Transverse colon (tissue), 4 donors: ENCODE data around the gene SPATC1L. TPM values are rescaled to one million over a fixed set of nuclear protein-coding genes. Genes with fewer than 3 reads are reported as not detected.

ENCODE experiments used
- DNase-seq: peaks from one replicate; pipeline ENCODE4 v3.0.0-alpha.2; 2019
- H3K27ac ChIP-seq, 4 donors: fragments of 200-600 bp; sonication (generic); 2 replicates each; pipeline ENCODE4 v1.5.1; 2016 to 2018; ENCODE audit warnings: inconsistent platforms in 4 of 4
- H3K27me3 ChIP-seq: fragments of 200-600 bp; sonication (generic); 2 replicates; pipeline ENCODE4 v1.5.1; 2017; ENCODE audit warnings: inconsistent platforms
- H3K36me3 ChIP-seq, 4 donors: fragments of 200-600 bp; sonication (generic); 2 replicates each; pipeline ENCODE4 v1.5.1; 2017 to 2019; ENCODE audit warnings: inconsistent platforms in 4 of 4
- H3K4me1 ChIP-seq, 4 donors: fragments of 200-600 bp; sonication (generic); 2 replicates each; pipeline ENCODE4 v1.5.1; 2017 to 2020; ENCODE audit warnings: inconsistent platforms in 4 of 4
- H3K4me3 ChIP-seq, 4 donors: fragments of 200-600 bp; sonication (generic); 1 replicate in 1 of 4; 2 replicates in 3 of 4; pipeline versions ENCODE4 v1.5.1 to v1.6.1; 2017 to 2019; ENCODE audit warnings: inconsistent platforms in 4 of 4
- H3K9me3 ChIP-seq, 2 donors: fragments of 200-600 bp; sonication (generic); 2 replicates each; pipeline ENCODE4 v1.5.1; 2017 to 2019; ENCODE audit warnings: inconsistent platforms in 2 of 2
- EP300 ChIP-seq: sonication (generic); formaldehyde crosslinking; IDR thresholded peaks from one replicate; pipeline ENCODE4 v1.6.1; 2017; ENCODE audit warnings: antibody characterized with exemption, low read depth
- POLR2A ChIP-seq: fragments of 450-650 bp; IDR thresholded peaks from one replicate; pipeline ENCODE4 v1.6.1; 2016; ENCODE audit warnings: antibody characterized with exemption, mild to moderate bottlenecking, moderate library complexity
- POLR2AphosphoS5 ChIP-seq, 3 donors: sonication (generic); formaldehyde crosslinking; IDR thresholded peaks; one replicate each; pipeline ENCODE4 v1.6.1; 2016; ENCODE audit warnings: antibody characterized with exemption in 3 of 3
- WGBS, 2 donors: methylation state at CpG; one replicate each; pipeline ENCODE4 v1.1.5; 2018; ENCODE audit warnings: low coverage in 1 of 2; 5-methylcytosine and 5-hydroxymethylcytosine counted together
- in situ Hi-C, 4 donors: fragments of 200-750 bp; cut with MboI; loops; one replicate each; pipeline versions ENCODE4 v1.15.0 to v1.15.1; 2017; ENCODE audit warnings: low sequenced_read_pairs in 3 of 4, low pct_ligation_motif_present in 1 of 4, low pct_unique_long_range_greater_than_20kb in 1 of 4
- intact Hi-C: fragments of 100-400 bp; cut with DNase I; formaldehyde crosslinking; loops from one replicate; pipeline ENCODE4 v1.15.1; 2023; ENCODE audit warnings: low total_unique reads
- total RNA-seq, 4 donors: library from RNA; depleted of rRNA; stranded (reverse); fragments of >200 nt; gene quantifications; one replicate each; pipeline ENCODE4 v1.1.0, GENCODE V29; 2016
- TF ChIP-seq, protein P1 (sequence below), 5 experiments: fragments of 200-600 bp in 3 of 5; fragments of 450-650 bp in 2 of 5; sonication (generic) in 3 of 5; IDR thresholded peaks; 1 replicate in 2 of 5; 2 replicates in 3 of 5; pipeline ENCODE4 v1.5.1; 2016 to 2017; ENCODE audit warnings: antibody characterized with exemption in 5 of 5, inconsistent platforms in 3 of 5, mild to moderate bottlenecking in 2 of 5, moderate library complexity in 1 of 5

Gene SPATC1L
- total RNA-seq, 4 donors from 2014 or later: 1.2 to 11.0 (median 8.5) TPM; not detected in 1

DNA sequence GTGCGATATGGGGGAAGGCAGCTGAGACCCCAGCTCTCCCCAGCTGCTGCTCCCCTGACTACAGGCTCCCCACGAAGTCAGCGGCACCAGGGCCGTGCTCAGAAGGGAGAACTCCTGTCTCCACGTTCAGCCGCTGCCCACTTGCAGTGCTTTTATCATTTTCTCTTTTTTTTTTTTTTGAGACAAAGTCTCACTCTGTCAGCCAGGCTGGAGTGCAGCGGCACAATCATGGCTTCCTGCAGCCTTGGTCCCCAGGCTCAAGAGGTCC, 27.9 kb downstream of the SPATC1L start:
- no peak for TF ChIP-seq EP300
- TF ChIP-seq POLR2AphosphoS5 (IDR thresholded peaks at IDR 0.05): no peak
- Histone ChIP-seq H3K4me3 (no peak overlapping the region), H3K36me3 (no peaks in the 10 kb centered on the region), H3K27ac (no peak overlapping the region), H3K4me1 (peaks cover 10 to 11% (median 11%) of the 10 kb centered on the region in 4 donors), H3K27me3 (peaks cover 3% of the 10 kb centered on the region), H3K9me3 (no peaks in the 10 kb centered on the region)
- DNase-seq: no peak
- in situ Hi-C loops (no loop called here), intact Hi-C loops (no loop called here)
- 83 to 91% methylated on average over 6 to 7 of the region's 7 CpGs for WGBS, 2 donors

DNA sequence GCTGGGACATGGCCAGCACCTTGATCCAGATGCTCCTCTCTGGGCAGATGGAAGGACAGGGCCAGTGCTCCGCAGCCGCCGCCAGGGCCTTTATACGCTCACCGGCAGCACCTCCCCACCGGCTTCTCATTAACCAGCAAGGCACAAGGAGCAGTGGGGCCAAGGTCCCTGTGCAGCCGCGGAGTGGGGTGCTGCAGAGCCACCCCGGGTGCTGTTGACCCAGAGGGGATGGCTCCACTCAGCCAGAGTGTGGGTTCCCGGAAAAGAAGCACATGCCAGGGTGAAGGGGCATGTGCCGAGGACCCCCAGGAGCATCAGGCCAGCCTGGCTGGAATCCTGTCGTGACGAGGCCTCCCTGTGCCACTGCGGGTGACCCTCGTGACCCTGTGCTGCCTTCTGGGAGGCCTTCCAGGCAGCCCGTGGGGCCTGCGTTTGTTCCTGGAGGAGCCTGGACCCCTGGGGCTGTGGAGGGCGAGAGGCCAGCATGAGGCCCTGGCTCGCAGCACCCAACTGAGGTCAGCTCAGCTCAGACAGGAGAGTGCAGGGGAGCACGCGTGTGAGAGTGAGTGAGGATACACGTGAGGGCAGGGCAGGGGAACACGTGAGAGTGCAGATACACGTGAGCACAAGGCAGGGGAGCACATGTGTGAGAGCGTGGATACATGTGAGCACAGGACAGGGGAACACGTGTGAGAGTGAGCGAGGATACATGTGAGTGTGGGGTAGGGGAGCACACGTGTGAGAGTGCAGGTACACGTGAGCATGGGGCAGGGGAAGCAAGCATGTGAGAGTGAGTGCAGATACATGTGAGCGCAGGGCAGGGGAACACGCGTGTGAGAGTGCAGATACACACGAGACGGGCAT, 28.5 kb downstream of the SPATC1L start, which contains the start of gene FTCD:
Gene FTCD (minus strand): TSS at position 66 of the 864 bp plus-strand sequence. CDS start 56 bp downstream, at position 10.
- TF ChIP-seq POLR2A (no peak), EP300 (no peak), POLR2AphosphoS5 (IDR thresholded peaks at IDR 0.05) (no peak)
- TF ChIP-seq, protein P1, sequence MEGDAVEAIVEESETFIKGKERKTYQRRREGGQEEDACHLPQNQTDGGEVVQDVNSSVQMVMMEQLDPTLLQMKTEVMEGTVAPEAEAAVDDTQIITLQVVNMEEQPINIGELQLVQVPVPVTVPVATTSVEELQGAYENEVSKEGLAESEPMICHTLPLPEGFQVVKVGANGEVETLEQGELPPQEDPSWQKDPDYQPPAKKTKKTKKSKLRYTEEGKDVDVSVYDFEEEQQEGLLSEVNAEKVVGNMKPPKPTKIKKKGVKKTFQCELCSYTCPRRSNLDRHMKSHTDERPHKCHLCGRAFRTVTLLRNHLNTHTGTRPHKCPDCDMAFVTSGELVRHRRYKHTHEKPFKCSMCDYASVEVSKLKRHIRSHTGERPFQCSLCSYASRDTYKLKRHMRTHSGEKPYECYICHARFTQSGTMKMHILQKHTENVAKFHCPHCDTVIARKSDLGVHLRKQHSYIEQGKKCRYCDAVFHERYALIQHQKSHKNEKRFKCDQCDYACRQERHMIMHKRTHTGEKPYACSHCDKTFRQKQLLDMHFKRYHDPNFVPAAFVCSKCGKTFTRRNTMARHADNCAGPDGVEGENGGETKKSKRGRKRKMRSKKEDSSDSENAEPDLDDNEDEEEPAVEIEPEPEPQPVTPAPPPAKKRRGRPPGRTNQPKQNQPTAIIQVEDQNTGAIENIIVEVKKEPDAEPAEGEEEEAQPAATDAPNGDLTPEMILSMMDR (IDR thresholded peaks at IDR 0.05): no peak
- Histone ChIP-seq H3K27ac (no peak within 1 kb of the TSS), H3K27me3 (no peaks in the 10 kb centered on the region), H3K4me1 (peaks cover 8 to 11% (median 11%) of the 10 kb centered on the region in 4 donors), H3K9me3 (no peaks in the 10 kb centered on the region), H3K4me3 (no peak within 1 kb of the TSS), H3K36me3 (no peaks in the 10 kb centered on the region)
- DNase-seq: no peak
- in situ Hi-C loops: no loop called here
- WGBS, 2 donors: 86 to 89% methylated on average over 8 to 29 of the region's 34 CpGs
- intact Hi-C loops: no loop called here

DNA sequence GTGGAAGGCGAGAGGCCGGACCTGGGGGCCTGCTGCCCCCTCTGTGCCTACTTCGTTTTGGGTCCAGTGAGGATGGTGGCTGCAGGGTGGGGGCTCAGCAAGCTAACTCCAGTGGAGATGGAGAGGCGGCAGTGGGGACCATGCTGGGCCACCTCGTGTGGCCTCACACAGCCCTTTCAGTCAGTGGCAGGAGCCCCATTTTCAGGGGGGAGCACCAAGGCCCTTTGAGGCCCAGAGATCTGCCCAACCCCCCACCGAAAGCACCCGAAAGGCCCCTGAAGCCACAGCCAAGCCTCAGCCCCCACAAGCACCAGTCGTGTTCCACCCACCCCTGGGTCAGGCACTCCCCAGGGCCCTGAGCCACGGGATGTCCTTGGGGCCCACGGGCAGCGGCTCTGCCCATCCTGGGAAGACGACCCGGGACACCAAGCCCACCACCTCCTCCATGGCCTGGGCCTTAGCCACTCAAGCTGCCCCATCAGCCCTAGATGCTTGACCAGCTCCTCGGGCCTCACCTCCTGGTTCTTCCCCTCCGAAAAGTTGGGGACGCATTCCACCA, 29.2 kb downstream of the SPATC1L start:
- Histone ChIP-seq H3K4me1 (peaks cover 8 to 11% (median 11%) of the 10 kb centered on the region in 4 donors), H3K4me3 (no peak overlapping the region), H3K27ac (no peak overlapping the region), H3K36me3 (no peaks in the 10 kb centered on the region), H3K27me3 (no peaks in the 10 kb centered on the region), H3K9me3 (no peaks in the 10 kb centered on the region)
- 80 to 85% methylated on average over 1 to 16 of the region's 16 CpGs for WGBS, 2 donors
- no peak for TF ChIP-seq EP300
- no peak for TF ChIP-seq POLR2AphosphoS5 (IDR thresholded peaks at IDR 0.05)
- no peak for TF ChIP-seq POLR2A
- TF ChIP-seq, protein P1 (IDR thresholded peaks at IDR 0.05): no peak
- intact Hi-C loops (no loop called here), in situ Hi-C loops (no loop called here)
- DNase-seq: peak; percentile 7

DNA sequence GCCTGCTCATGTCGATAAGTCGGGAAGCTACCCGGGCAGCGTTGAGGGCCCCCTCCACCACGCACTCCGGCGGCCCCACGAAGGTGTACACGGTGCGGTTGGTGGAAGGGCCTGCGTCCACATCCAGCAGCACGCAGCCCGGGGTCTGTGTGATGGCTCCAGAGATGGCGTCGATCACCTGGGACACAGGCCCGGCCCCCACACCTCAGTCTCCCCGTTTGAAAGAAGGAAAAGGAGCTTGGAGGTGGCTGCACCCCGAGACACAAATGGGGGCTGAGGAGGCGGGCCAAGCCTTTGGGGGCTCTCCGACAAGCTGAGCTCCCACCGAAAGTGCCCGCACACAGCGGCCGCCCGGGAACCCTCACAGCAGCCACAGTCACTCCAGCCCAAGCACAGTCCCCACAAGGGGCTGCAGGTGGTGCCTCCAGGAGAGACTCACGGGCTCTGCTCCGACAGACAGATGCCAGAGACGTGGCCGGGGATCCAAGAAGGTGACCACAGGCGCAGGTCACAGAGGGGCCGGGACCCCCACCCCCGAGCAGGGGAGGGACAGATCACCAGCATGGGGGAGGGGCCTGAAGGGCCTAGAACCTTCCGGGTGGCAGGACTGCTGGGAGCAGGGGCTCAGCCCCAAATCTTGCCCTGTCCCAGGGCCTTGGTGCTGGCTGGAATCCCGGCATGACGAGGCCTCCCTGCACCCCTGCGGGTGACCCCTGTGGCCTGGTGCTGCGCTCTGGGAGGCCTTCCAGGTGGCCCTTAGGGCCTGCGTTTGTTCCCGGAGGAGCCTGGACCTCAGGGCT, 29.9 kb downstream of the SPATC1L start:
- Histone ChIP-seq H3K36me3 (no peaks in the 10 kb centered on the region), H3K9me3 (no peaks in the 10 kb centered on the region), H3K27ac (no peak overlapping the region), H3K4me3 (no peak overlapping the region), H3K27me3 (no peaks in the 10 kb centered on the region), H3K4me1 (peaks cover 8 to 11% (median 11%) of the 10 kb centered on the region in 4 donors)
- 92% methylated on average over 39 of the region's 39 CpGs; no CpG with 5 or more reads in 1 of the 2 donors for WGBS, 2 donors
- TF ChIP-seq EP300: no peak
- no peak for TF ChIP-seq POLR2A
- in situ Hi-C loops: no loop called here
- intact Hi-C loops: no loop called here
- DNase-seq: peak; percentile 6
